ENCODE results near the gene AIRE. TPM values are rescaled to one million over a fixed set of nuclear protein-coding genes. Genes with fewer than 3 reads are reported as not detected.
"Not testable (repeated sequence)": the region's sequence is repeated elsewhere in the genome, so short reads cannot be mapped to it uniquely, and the experiment has no call there.

The AIRE gene
- polyA plus RNA-seq, 6 donors from 2014 or later = 0.34 to 1.7 (median 0.77) TPM

- Mint-ChIP-seq H3K27me3 (no peaks in the 10 kb centered on the region), H3K27ac (peak overlapping the region in 1 of 6 donors; percentile 79), H3K4me1 (peaks cover 10 to 15% (median 11%) of the 10 kb centered on the region in 3 donors), H3K4me3 (no peak overlapping the region), H3K36me3 (no peaks in the 10 kb centered on the region), H3K9me3 (no peaks in the 10 kb centered on the region)
- ATAC-seq (ENCODE audit: low read depth in 2 of 2) (no peak), DNase-seq (no peak)
These were observed 6.1 kb upstream of the AIRE start for GRCh38 chr21:44279354-44280260.

GRCh38 chr21:44281801-44282200, 3.9 kb upstream of the AIRE start:
- Mint-ChIP-seq H3K27ac (no peak overlapping the region), H3K9me3 (no peaks in the 10 kb centered on the region), H3K36me3 (no peaks in the 10 kb centered on the region), H3K4me1 (peaks cover 10 to 15% (median 11%) of the 10 kb centered on the region in 3 donors), H3K4me3 (no peak overlapping the region), H3K27me3 (no peaks in the 10 kb centered on the region)
- no peak for ATAC-seq (ENCODE audit: low read depth in 2 of 2)
- no peak for DNase-seq

GRCh38 chr21:44282370-44282769, 3.3 kb upstream of the AIRE start:
- H3K4me1 Mint-ChIP-seq = peaks cover 10 to 15% (median 11%) of the 10 kb centered on the region in 3 donors
- no peaks in the 10 kb centered on the region for H3K36me3 Mint-ChIP-seq
- no peak overlapping the region for H3K4me3 Mint-ChIP-seq
- no peak for DNase-seq
- no peaks in the 10 kb centered on the region for H3K9me3 Mint-ChIP-seq
- no peak overlapping the region for H3K27ac Mint-ChIP-seq
- no peak for ATAC-seq (ENCODE audit: low read depth in 2 of 2)
- no peaks in the 10 kb centered on the region for H3K27me3 Mint-ChIP-seq

- peaks cover 11 to 15% (median 13%) of the 10 kb centered on the region in 3 donors for H3K4me1 Mint-ChIP-seq
- H3K27me3 Mint-ChIP-seq; H3K9me3 Mint-ChIP-seq; ATAC-seq (ENCODE audit: low read depth in 2 of 2); H3K36me3 Mint-ChIP-seq; H3K27ac Mint-ChIP-seq; DNase-seq: not testable (repeated sequence)
- H3K4me3 Mint-ChIP-seq = peak overlapping the region in 1 of 8 donors; percentile 21
These were observed 2.4 kb upstream of the AIRE start for GRCh38 chr21:44283211-44283785.

GRCh38 chr21:44283948-44284347, 1.7 kb upstream of the AIRE start:
- DNase-seq (no peak), ATAC-seq (ENCODE audit: low read depth in 2 of 2) (no peak)
- H3K4me1 Mint-ChIP-seq = peaks cover 11 to 15% (median 13%) of the 10 kb centered on the region in 3 donors
- no peaks in the 10 kb centered on the region for H3K36me3 Mint-ChIP-seq
- H3K27ac Mint-ChIP-seq = peak overlapping the region in 1 of 6 donors; percentile 90
- peak overlapping the region in 2 of 8 donors; percentile 21 to 42 for H3K4me3 Mint-ChIP-seq
- no peaks in the 10 kb centered on the region for H3K9me3 Mint-ChIP-seq
- peaks cover 0 to 15% (median 9%) of the 10 kb centered on the region in 3 donors for H3K27me3 Mint-ChIP-seq

GRCh38 chr21:44286086-44286715, 525 bp downstream of the AIRE start:
- Mint-ChIP-seq H3K4me3 (no peak overlapping the region), H3K27ac (no peak overlapping the region), H3K9me3 (no peaks in the 10 kb centered on the region), H3K4me1 (peaks cover 7 to 21% (median 20%) of the 10 kb centered on the region in 3 donors), H3K36me3 (no peaks in the 10 kb centered on the region), H3K27me3 (peaks cover 0 to 17% (median 9%) of the 10 kb centered on the region in 3 donors)
- DNase-seq (no peak), ATAC-seq (ENCODE audit: low read depth in 2 of 2) (no peak)

- ATAC-seq (ENCODE audit: low read depth in 2 of 2) (no peak), DNase-seq (no peak)
- no peaks in the 10 kb centered on the region for H3K9me3 Mint-ChIP-seq
- peaks cover 0 to 17% (median 9%) of the 10 kb centered on the region in 3 donors for H3K27me3 Mint-ChIP-seq
- no peaks in the 10 kb centered on the region for H3K36me3 Mint-ChIP-seq
- no peak overlapping the region for H3K27ac Mint-ChIP-seq
- H3K4me3 Mint-ChIP-seq = no peak overlapping the region
- H3K4me1 Mint-ChIP-seq = peaks cover 8 to 26% (median 25%) of the 10 kb centered on the region in 3 donors
These were observed 1.3 kb downstream of the AIRE start for GRCh38 chr21:44286716-44287632.

- Mint-ChIP-seq H3K9me3 (no peaks in the 10 kb centered on the region), H3K4me3 (peak overlapping the region in 1 of 8 donors; percentile 4), H3K27ac (peak overlapping the region in 1 of 6 donors; percentile 36), H3K36me3 (no peaks in the 10 kb centered on the region), H3K27me3 (peaks cover 0 to 17% (median 9%) of the 10 kb centered on the region in 3 donors), H3K4me1 (peaks cover 8 to 33% (median 22%) of the 10 kb centered on the region in 3 donors)
- no peak for ATAC-seq (ENCODE audit: low read depth in 2 of 2)
- DNase-seq = no peak
These were observed 2.8 kb downstream of the AIRE start for GRCh38 chr21:44288251-44289110.

GRCh38 chr21:44289381-44290010, 3.8 kb downstream of the AIRE start:
- H3K36me3 Mint-ChIP-seq = no peaks in the 10 kb centered on the region
- no peak overlapping the region for H3K4me3 Mint-ChIP-seq
- H3K4me1 Mint-ChIP-seq = peaks cover 5 to 23% (median 19%) of the 10 kb centered on the region in 3 donors
- DNase-seq (no peak), ATAC-seq (ENCODE audit: low read depth in 2 of 2) (no peak)
- H3K27ac Mint-ChIP-seq = no peak overlapping the region
- peaks cover 0 to 17% (median 9%) of the 10 kb centered on the region in 3 donors for H3K27me3 Mint-ChIP-seq
- no peaks in the 10 kb centered on the region for H3K9me3 Mint-ChIP-seq

- no peak for ATAC-seq (ENCODE audit: low read depth in 2 of 2)
- H3K4me3 Mint-ChIP-seq = peak overlapping the region in 2 of 8 donors; percentile 12 to 42
- no peak for DNase-seq
- H3K9me3 Mint-ChIP-seq = no peaks in the 10 kb centered on the region
- no peaks in the 10 kb centered on the region for H3K36me3 Mint-ChIP-seq
- peak overlapping the region in 5 of 6 donors; percentile 38 to 93 (median 79) for H3K27ac Mint-ChIP-seq
- peaks cover 0 to 17% (median 9%) of the 10 kb centered on the region in 3 donors for H3K27me3 Mint-ChIP-seq
- peaks cover 13 to 29% (median 29%) of the 10 kb centered on the region in 3 donors for H3K4me1 Mint-ChIP-seq
These were observed 4.8 kb downstream of the AIRE start for GRCh38 chr21:44290327-44291077.

All from naive B cell (primary cell).